NT2/D1 (cell line): ENCODE data around the gene CENPL.

Experiments used
- SUZ12 ChIP-seq: IDR thresholded peaks from 2 replicates; pipeline ENCODE4 v1.6.1; 2011; ENCODE audit not compliant: insufficient read length, insufficient read depth; ENCODE audit errors: extremely low read depth
- YY1 ChIP-seq: IDR thresholded peaks from 2 replicates; pipeline ENCODE4 v1.6.1; 2011; ENCODE audit not compliant: insufficient read length, insufficient read depth
- ZNF274 ChIP-seq: IDR thresholded peaks from 2 replicates; pipeline ENCODE4 v1.6.1; 2011; ENCODE audit warnings: mild to moderate bottlenecking, low read depth, low read length

- TF ChIP-seq YY1: no peak
- TF ChIP-seq ZNF274: no peak
- TF ChIP-seq SUZ12: no peak
Measured at GRCh38 chr1:173798078-173798477, 26.6 kb downstream of the CENPL start.
